HG02763 (cell line): ENCODE data around the gene XAGE3.
"Not testable (repeated sequence)": the region's sequence is repeated elsewhere in the genome, so short reads cannot be mapped to it uniquely, and the experiment has no call there.

Experiments used
- ATAC-seq: cut with Tn5 transposase; IDR thresholded peaks from one replicate; pipeline ENCODE4 v1.9.1; 2021; ENCODE audit warnings: mild to moderate bottlenecking, moderate library complexity; ENCODE audit not compliant: unreplicated experiment

The XAGE3 gene

GRCh38 chrX:52843619-52844018, 24.3 kb downstream of the XAGE3 start:
- ATAC-seq, result not testable (repeated sequence)

DNA sequence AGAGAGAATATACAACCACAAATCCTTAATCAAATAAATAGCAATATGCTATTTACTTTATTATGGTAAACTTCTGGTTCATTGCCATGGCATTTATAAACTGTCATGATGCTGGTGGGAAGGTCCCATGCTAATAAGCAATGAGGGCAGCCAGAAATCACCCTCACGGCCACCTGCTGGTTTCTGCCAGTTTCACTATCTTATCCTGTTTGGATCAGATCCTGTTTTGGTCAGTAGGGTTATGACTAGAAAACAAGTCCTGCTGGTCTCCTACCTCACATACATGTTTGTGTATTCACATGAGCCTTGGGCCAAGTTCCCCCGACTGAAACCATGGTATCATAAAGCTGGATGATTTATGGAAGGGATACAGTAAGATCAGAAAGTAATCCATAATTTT, 28.7 kb downstream of the XAGE3 start:
- no peak for ATAC-seq

- ATAC-seq, result no peak
These were observed 37.3 kb downstream of the XAGE3 start for GRCh38 chrX:52830551-52830950.

- ATAC-seq, result no peak
These were observed 43.3 kb downstream of the XAGE3 start for GRCh38 chrX:52824608-52825007.

GRCh38 chrX:52821079-52821760, 46.7 kb downstream of the XAGE3 start:
- ATAC-seq, result no peak

DNA sequence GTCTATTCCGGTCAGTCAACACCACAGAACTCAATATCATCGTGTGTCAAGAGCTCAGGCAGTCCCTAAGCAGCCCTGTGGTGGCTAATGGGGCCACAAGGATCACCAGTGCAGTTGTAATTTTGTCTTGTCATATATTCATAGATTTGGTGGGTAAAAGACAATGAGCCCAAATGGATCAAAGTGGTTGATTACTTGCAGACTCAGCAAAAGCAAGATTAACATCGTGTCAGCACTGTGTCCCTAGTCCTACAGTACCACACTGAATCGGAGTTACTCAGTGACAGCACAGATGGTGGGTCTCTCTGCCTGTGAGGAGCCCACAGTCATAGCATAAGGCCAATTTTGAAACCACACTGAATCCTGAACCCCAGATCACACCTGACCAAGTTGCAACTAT, 48.1 kb downstream of the XAGE3 start:
- ATAC-seq, result no peak
